PC-9 (cell line): Measurements from ENCODE around the gene RAB30. TPM values are rescaled to one million over a fixed set of nuclear protein-coding genes. Genes with fewer than 3 reads are reported as not detected.

ENCODE experiments used
- BruUV-seq: library from RNA; stranded (reverse); fragments of 400-500 nt; replicated peaks from 2 replicates; lab custom pipeline; 2021; lab: Mats Ljungman, UMichigan
- CTCF ChIA-PET: fragments of 300-600 bp; sonication (Branson Sonifier 250); formaldehyde crosslinking; loops from one replicate; lab custom pipeline; 2022; ENCODE audit warnings: antibody characterized with exemption; lab: Charles Lee
- POLR2A ChIA-PET: fragments of 300-600 bp; sonication (Branson Sonifier 250); formaldehyde crosslinking; loops from one replicate; lab custom pipeline; 2022; ENCODE audit warnings: antibody characterized with exemption; ENCODE audit not compliant: unreplicated experiment; lab: Charles Lee
- DNase-seq, 2 experiments: peaks; one replicate each; pipeline versions ENCODE4 v3.0.0 to v3.0.0-alpha.2; 2015 to 2022; ENCODE audit warnings: mixed read lengths in 1 of 2
- H2AFZ ChIP-seq: fragments of 200-600 bp; sonication (generic); 2 replicates; pipeline ENCODE4 v1.8.1; 2017; ENCODE audit warnings: antibody characterized with exemption
- H3F3A ChIP-seq: fragments of 200-600 bp; sonication (generic); 2 replicates; pipeline ENCODE4 v1.8.1; 2017; ENCODE audit warnings: antibody characterized with exemption, mild to moderate bottlenecking, low read depth; ENCODE audit not compliant: insufficient read depth
- H3K27ac ChIP-seq: fragments of 200-600 bp; sonication (generic); 2 replicates; pipeline ENCODE4 v1.6.1; 2016; ENCODE audit warnings: mixed run types
- H3K27me3 ChIP-seq: fragments of 200-600 bp; sonication (generic); 2 replicates; pipeline ENCODE4 v1.6.1; 2016; ENCODE audit warnings: low read depth, mixed run types; ENCODE audit not compliant: insufficient read depth
- H3K36me3 ChIP-seq: fragments of 200-600 bp; sonication (generic); 2 replicates; pipeline ENCODE4 v1.6.1; 2016; ENCODE audit warnings: low read depth, mixed run types
- H3K4me1 ChIP-seq: fragments of 200-600 bp; sonication (generic); replicated peaks from 2 replicates; pipeline ENCODE4 v1.6.1; 2016; ENCODE audit warnings: mixed run types; ENCODE audit not compliant: insufficient read depth
- H3K4me2 ChIP-seq: fragments of 200-600 bp; sonication (generic); 2 replicates; pipeline ENCODE4 v1.6.1; 2017; ENCODE audit warnings: mixed run types
- H3K4me3 ChIP-seq: fragments of 200-600 bp; sonication (generic); 2 replicates; pipeline ENCODE4 v1.6.1; 2016; ENCODE audit warnings: mixed run types
- H3K79me2 ChIP-seq: fragments of 200-600 bp; sonication (generic); 2 replicates; pipeline ENCODE4 v1.6.1; 2017; ENCODE audit warnings: low read depth, mixed run types
- H3K9me2 ChIP-seq: fragments of 200-600 bp; sonication (generic); 2 replicates; pipeline ENCODE4 v1.8.1; 2017; ENCODE audit warnings: mild to moderate bottlenecking; ENCODE audit not compliant: insufficient read depth
- H3K9me3 ChIP-seq: fragments of 200-600 bp; sonication (generic); 2 replicates; pipeline ENCODE4 v1.8.1; 2016; ENCODE audit warnings: low read depth; ENCODE audit not compliant: insufficient read depth
- H4K20me1 ChIP-seq: fragments of 200-600 bp; sonication (generic); 2 replicates; pipeline ENCODE4 v1.8.1; 2017; ENCODE audit not compliant: insufficient read depth
- CTCF ChIP-seq: fragments of 200-600 bp; sonication (generic); conservative IDR thresholded peaks from 2 replicates; pipeline ENCODE4 v1.6.1; 2017; ENCODE audit warnings: mixed run types, antibody characterized with exemption, mild to moderate bottlenecking, moderate library complexity
- EZH2 ChIP-seq: fragments of 200-600 bp; sonication (generic); IDR thresholded peaks from 2 replicates; pipeline ENCODE4 v1.8.0; 2017; ENCODE audit warnings: antibody characterized with exemption, low read depth
- intact Hi-C: fragments of 100-400 bp; cut with micrococcal nuclease; formaldehyde crosslinking; loops from one replicate; pipeline ENCODE4 v1.10.0; 2022; ENCODE audit not compliant: unreplicated experiment
- total RNA-seq: library from RNA; stranded (reverse); gene quantifications from 2 replicates; pipeline ENCODE4 v1.2.3, GENCODE V29; 2021

The RAB30 gene
- total RNA-seq, 1 experiment from 2014 or later = 3.6 TPM

- H3K27ac ChIP-seq = no peak overlapping the region
- no peaks in the 10 kb centered on the region for H3K9me3 ChIP-seq
- H3K79me2 ChIP-seq = no peaks in the 10 kb centered on the region
- no peaks in the 10 kb centered on the region for H4K20me1 ChIP-seq
- H3K4me3 ChIP-seq = no peak overlapping the region
- H3K4me1 ChIP-seq = no peaks in the 10 kb centered on the region
- no peaks in the 10 kb centered on the region for H3K9me2 ChIP-seq
- ChIA-PET CTCF (no interaction called here), POLR2A (no interaction called here)
- no TSS peak for BruUV-seq
- no peaks in the 10 kb centered on the region for H3K36me3 ChIP-seq
- H2AFZ ChIP-seq = no peak overlapping the region
- no peak overlapping the region for H3K4me2 ChIP-seq
- intact Hi-C loops = no loop called here
- no peaks in the 10 kb centered on the region for H3F3A ChIP-seq
- H3K27me3 ChIP-seq = no peaks in the 10 kb centered on the region
- no peak for TF ChIP-seq EZH2
- TF ChIP-seq CTCF = no peak
- peak in 1 of 2 experiments; percentile 56 for DNase-seq
Measured at GRCh38 chr11:82978422-82979099, 93.1 kb downstream of the RAB30 start.

GRCh38 chr11:82976786-82977185, 94.9 kb downstream of the RAB30 start:
- CTCF ChIA-PET = no interaction called here
- no peaks in the 10 kb centered on the region for H3F3A ChIP-seq
- H3K4me3 ChIP-seq = no peak overlapping the region
- H2AFZ ChIP-seq = no peak overlapping the region
- no peaks in the 10 kb centered on the region for H4K20me1 ChIP-seq
- no peaks in the 10 kb centered on the region for H3K36me3 ChIP-seq
- intact Hi-C loops = no loop called here
- no peak for DNase-seq
- no peaks in the 10 kb centered on the region for H3K4me1 ChIP-seq
- no peaks in the 10 kb centered on the region for H3K9me3 ChIP-seq
- no peak overlapping the region for H3K4me2 ChIP-seq
- H3K27ac ChIP-seq = no peak overlapping the region
- POLR2A ChIA-PET = no interaction called here
- BruUV-seq = no TSS peak
- no peak for TF ChIP-seq CTCF
- H3K79me2 ChIP-seq = no peaks in the 10 kb centered on the region
- H3K27me3 ChIP-seq = no peaks in the 10 kb centered on the region
- H3K9me2 ChIP-seq = no peaks in the 10 kb centered on the region

GRCh38 chr11:82975882-82976281, 95.8 kb downstream of the RAB30 start:
- Histone ChIP-seq H3K4me1 (no peaks in the 10 kb centered on the region), H3K4me3 (no peak overlapping the region), H3K9me2 (no peaks in the 10 kb centered on the region), H3K79me2 (no peaks in the 10 kb centered on the region), H3K4me2 (no peak overlapping the region), H3K9me3 (no peaks in the 10 kb centered on the region), H3K27me3 (no peaks in the 10 kb centered on the region), H3F3A (no peaks in the 10 kb centered on the region), H2AFZ (no peak overlapping the region), H4K20me1 (no peaks in the 10 kb centered on the region), H3K27ac (no peak overlapping the region), H3K36me3 (no peaks in the 10 kb centered on the region)
- POLR2A ChIA-PET = interaction anchor here (0.7 kb wide), 1 partner anchor 788 kb away, joined by 3 read pairs; no protein-coding TSS in a partner anchor
- CTCF ChIA-PET = no interaction called here
- intact Hi-C loops = no loop called here
- no peak for DNase-seq
- TF ChIP-seq CTCF = no peak
- no peak for TF ChIP-seq EZH2
- BruUV-seq = no TSS peak
